Testis (tissue), 2 donors: ENCODE measurements around the gene ITGB1.

Source experiments
- POLR2A ChIP-seq: fragments of 450-650 bp; IDR thresholded peaks from one replicate; pipeline ENCODE4 v1.6.1; 2017; ENCODE audit warnings: antibody characterized with exemption, mild to moderate bottlenecking, moderate library complexity
- TF ChIP-seq, protein P1 (sequence below), 3 experiments: fragments of 450-650 bp in 2 of 3; fragments of 200-600 bp in 1 of 3; sonication (generic) in 1 of 3; IDR thresholded peaks; one replicate each; pipeline ENCODE4 v1.5.1; 2016 to 2019; ENCODE audit warnings: antibody characterized with exemption in 3 of 3, mild to moderate bottlenecking in 2 of 3, moderate library complexity in 1 of 3

DNA sequence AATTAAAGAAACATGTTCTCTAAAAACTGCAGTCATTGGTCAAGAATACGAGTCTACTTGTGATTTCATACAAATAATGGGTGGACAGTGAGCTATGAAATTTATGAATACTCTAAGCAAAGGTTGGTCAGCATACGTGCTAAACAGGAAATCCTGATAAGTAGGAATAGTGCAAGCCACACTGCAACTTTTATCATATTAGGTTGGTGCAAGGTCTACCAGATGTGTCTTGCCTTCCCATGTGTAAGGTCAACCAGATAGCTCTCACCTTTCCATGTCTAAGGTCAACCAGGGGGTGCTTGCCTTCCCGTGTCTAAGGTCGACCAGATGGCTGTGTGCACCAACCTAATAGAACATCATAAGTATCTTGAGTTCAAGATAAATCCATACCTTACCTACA is 2.0 kb upstream of the ITGB1 start:
- TF ChIP-seq, protein P1, sequence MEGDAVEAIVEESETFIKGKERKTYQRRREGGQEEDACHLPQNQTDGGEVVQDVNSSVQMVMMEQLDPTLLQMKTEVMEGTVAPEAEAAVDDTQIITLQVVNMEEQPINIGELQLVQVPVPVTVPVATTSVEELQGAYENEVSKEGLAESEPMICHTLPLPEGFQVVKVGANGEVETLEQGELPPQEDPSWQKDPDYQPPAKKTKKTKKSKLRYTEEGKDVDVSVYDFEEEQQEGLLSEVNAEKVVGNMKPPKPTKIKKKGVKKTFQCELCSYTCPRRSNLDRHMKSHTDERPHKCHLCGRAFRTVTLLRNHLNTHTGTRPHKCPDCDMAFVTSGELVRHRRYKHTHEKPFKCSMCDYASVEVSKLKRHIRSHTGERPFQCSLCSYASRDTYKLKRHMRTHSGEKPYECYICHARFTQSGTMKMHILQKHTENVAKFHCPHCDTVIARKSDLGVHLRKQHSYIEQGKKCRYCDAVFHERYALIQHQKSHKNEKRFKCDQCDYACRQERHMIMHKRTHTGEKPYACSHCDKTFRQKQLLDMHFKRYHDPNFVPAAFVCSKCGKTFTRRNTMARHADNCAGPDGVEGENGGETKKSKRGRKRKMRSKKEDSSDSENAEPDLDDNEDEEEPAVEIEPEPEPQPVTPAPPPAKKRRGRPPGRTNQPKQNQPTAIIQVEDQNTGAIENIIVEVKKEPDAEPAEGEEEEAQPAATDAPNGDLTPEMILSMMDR (IDR thresholded peaks at IDR 0.05), result no peak
- TF ChIP-seq POLR2A, result no peak
